A673 (cell line): ENCODE measurements around the gene GJC2. TPM values are rescaled to one million over a fixed set of nuclear protein-coding genes. Genes with fewer than 3 reads are reported as not detected.
"Not testable (repeated sequence)": the region's sequence is repeated elsewhere in the genome, so short reads cannot be mapped to it uniquely, and the experiment has no call there.

Source experiments
- BruUV-seq: library from RNA; stranded (reverse); fragments of 400-500 nt; replicated peaks from 2 replicates; lab custom pipeline; 2021; lab: Mats Ljungman, UMichigan
- CTCF ChIA-PET: fragments of 300-600 bp; sonication (Branson Sonifier 250); formaldehyde crosslinking; loops from one replicate; lab custom pipeline; 2022; ENCODE audit warnings: antibody characterized with exemption; lab: Charles Lee
- POLR2A ChIA-PET: fragments of 300-600 bp; sonication (Branson Sonifier 250); formaldehyde crosslinking; loops from one replicate; lab custom pipeline; 2022; ENCODE audit warnings: antibody characterized with exemption; ENCODE audit not compliant: low non-redundant PET; lab: Charles Lee
- DNase-seq: peaks from one replicate; pipeline ENCODE4 v3.0.0-alpha.2; 2015; ENCODE audit warnings: low spot score
- H3K27ac ChIP-seq: fragments of 200-600 bp; sonication (generic); 2 replicates; pipeline ENCODE4 v1.5.1; 2016; ENCODE audit warnings: mixed run types, low read depth, mild to moderate bottlenecking, mixed read lengths, antibody characterized with exemption, low read length; ENCODE audit not compliant: poor library complexity, severe bottlenecking
- H3K27me3 ChIP-seq: fragments of 200-600 bp; sonication (generic); replicated peaks from 2 replicates; pipeline ENCODE4 v1.6.1; 2017; ENCODE audit warnings: mixed run types, low read depth, mild to moderate bottlenecking, mixed read lengths, antibody characterized with exemption, low read length; ENCODE audit not compliant: insufficient read depth, poor library complexity
- H3K36me3 ChIP-seq: fragments of 200-600 bp; sonication (generic); 2 replicates; pipeline ENCODE4 v1.6.1; 2016; ENCODE audit warnings: mixed run types, mild to moderate bottlenecking, mixed read lengths, antibody characterized with exemption, low read length; ENCODE audit not compliant: insufficient read depth, poor library complexity, severe bottlenecking
- H3K4me1 ChIP-seq: fragments of 200-600 bp; sonication (generic); 2 replicates; pipeline ENCODE4 v1.6.1; 2017; ENCODE audit warnings: mixed run types, mild to moderate bottlenecking, mixed read lengths, antibody characterized with exemption, low read length; ENCODE audit not compliant: insufficient read depth, poor library complexity, severe bottlenecking
- H3K4me3 ChIP-seq: fragments of 200-600 bp; sonication (generic); 2 replicates; pipeline ENCODE4 v1.5.1; 2016; ENCODE audit warnings: low read depth, mixed run types, mild to moderate bottlenecking, mixed read lengths, low read length; ENCODE audit not compliant: poor library complexity, severe bottlenecking
- H3K9me3 ChIP-seq: fragments of 200-600 bp; sonication (generic); 2 replicates; pipeline ENCODE4 v1.6.1; 2016; ENCODE audit warnings: mixed run types, low read depth, mild to moderate bottlenecking, mixed read lengths, antibody characterized with exemption, low read length; ENCODE audit not compliant: poor library complexity, severe bottlenecking
- EZH2 ChIP-seq: fragments of 200-600 bp; sonication (generic); IDR thresholded peaks from 2 replicates; pipeline ENCODE4 v1.6.1; 2017; ENCODE audit warnings: borderline replicate concordance, low read depth, mild to moderate bottlenecking, mixed read lengths, antibody characterized with exemption, low read length; ENCODE audit not compliant: poor library complexity, severe bottlenecking
- intact Hi-C: fragments of 100-400 bp; cut with micrococcal nuclease; formaldehyde crosslinking; loops from one replicate; pipeline ENCODE4 v1.10.0; 2022; ENCODE audit not compliant: unreplicated experiment
- total RNA-seq: library from RNA; stranded (reverse); gene quantifications from 2 replicates; pipeline ENCODE4 v1.2.3, GENCODE V29; 2021
- TF ChIP-seq, protein P1 (sequence below): fragments of 300-800, 200-600 bp; sonication (generic); conservative IDR thresholded peaks from 2 replicates; pipeline ENCODE4 v1.5.1; 2017; ENCODE audit warnings: low read depth, mild to moderate bottlenecking, antibody characterized with exemption, low read length, moderate library complexity, mixed read lengths

The GJC2 gene
- total RNA-seq, 1 experiment from 2014 or later = 0.97 TPM

DNA sequence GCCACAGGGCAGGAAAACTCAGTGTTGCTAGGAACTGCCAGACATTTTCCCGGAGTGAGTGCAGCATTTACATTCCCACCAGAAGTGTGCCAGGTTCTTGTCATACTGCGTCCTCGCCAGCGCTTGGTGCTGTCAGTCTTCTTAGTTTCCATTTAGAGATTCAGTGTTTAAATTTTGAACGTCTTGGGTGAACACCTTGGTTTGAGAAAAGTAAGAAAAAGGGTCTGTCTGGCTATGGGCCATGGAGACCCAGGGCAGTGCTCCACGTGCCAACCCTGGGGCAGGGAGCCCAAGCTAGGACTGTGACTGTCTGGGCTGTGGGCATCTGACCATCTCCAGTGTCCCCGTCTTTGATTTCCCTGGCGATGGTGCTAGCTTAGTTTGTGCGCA lies 31.9 kb downstream of the GJC2 start:
- intact Hi-C loops = no loop called here
- Histone ChIP-seq H3K9me3 (no peaks in the 10 kb centered on the region), H3K27ac (no peak overlapping the region), H3K36me3 (no peaks in the 10 kb centered on the region), H3K4me3 (no peak overlapping the region), H3K27me3 (no peaks in the 10 kb centered on the region), H3K4me1 (no peaks in the 10 kb centered on the region)
- TF ChIP-seq EZH2 = no peak
- TF ChIP-seq, protein P1, sequence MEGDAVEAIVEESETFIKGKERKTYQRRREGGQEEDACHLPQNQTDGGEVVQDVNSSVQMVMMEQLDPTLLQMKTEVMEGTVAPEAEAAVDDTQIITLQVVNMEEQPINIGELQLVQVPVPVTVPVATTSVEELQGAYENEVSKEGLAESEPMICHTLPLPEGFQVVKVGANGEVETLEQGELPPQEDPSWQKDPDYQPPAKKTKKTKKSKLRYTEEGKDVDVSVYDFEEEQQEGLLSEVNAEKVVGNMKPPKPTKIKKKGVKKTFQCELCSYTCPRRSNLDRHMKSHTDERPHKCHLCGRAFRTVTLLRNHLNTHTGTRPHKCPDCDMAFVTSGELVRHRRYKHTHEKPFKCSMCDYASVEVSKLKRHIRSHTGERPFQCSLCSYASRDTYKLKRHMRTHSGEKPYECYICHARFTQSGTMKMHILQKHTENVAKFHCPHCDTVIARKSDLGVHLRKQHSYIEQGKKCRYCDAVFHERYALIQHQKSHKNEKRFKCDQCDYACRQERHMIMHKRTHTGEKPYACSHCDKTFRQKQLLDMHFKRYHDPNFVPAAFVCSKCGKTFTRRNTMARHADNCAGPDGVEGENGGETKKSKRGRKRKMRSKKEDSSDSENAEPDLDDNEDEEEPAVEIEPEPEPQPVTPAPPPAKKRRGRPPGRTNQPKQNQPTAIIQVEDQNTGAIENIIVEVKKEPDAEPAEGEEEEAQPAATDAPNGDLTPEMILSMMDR = no peak
- no TSS peak for BruUV-seq
- ChIA-PET POLR2A (no interaction called here), CTCF (no interaction called here)
- DNase-seq = no peak

DNA sequence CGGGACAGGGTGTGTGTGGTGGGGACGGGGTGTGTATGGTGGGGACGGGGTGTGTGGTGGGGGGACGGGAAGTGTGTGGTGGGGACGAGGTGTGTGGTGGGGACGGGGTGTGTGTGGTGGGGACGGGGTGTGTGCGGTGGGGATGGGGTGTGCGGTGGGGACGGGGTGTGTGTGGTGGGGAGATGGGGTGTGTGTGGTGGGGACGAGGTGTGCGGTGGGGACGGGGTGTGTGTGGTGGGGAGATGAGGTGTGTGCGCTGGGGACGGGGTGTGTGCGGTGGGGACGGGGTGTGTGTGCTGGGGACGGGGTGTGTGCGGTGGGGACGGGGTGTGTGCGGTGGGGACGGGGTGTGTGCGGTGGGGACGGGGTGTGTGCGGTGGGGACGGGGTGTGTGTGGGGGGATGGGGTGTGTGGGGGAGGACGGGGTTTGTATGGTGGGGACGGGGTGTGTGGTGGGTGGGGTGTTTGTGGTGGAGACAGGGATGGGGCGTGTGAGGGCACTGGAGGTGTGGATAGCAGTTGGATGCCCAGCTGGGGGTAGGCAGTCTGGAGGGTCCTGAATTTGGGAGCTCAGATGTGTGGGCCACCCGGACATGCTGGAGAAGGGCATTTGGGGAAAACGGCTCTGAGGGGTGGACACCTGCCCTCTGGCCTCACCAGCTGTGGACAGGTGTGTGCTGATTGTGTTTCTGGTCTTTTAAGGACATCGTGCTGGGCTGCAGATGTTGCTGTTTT lies 32.7 kb downstream of the GJC2 start:
- no peak for DNase-seq
- Histone ChIP-seq H3K27ac (no peak overlapping the region), H3K4me1 (no peaks in the 10 kb centered on the region), H3K36me3 (no peaks in the 10 kb centered on the region), H3K9me3 (no peaks in the 10 kb centered on the region), H3K27me3 (no peaks in the 10 kb centered on the region), H3K4me3 (no peak overlapping the region)
- ChIA-PET CTCF (no interaction called here), POLR2A (no interaction called here)
- intact Hi-C loops = no loop called here
- no TSS peak for BruUV-seq
- TF ChIP-seq EZH2 = no peak

DNA sequence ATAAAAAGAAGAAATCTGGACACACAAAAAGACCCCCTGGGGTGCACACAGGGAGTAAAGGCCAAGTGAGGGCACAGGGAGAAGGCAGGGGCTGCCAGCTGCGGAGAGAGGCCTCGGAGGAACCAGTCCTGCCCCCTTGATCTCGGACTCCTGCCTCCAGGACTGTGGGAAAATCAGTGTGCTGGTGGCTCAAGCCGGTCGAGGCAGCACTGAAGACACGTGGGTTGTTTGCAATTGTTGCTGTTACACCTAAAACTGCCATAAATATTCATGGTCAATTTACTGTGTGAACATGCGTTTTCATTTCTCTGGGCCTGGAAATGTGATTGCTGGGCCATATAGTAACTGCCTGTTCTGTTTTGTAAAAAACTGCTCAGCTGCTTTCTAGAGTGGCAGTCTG lies 34.4 kb downstream of the GJC2 start:
- TF ChIP-seq EZH2 = no peak
- TF ChIP-seq, protein P1 = no peak
- no peaks in the 10 kb centered on the region for H3K36me3 ChIP-seq
- no peak for DNase-seq
- CTCF ChIA-PET = no interaction called here
- POLR2A ChIA-PET = no interaction called here
- no peaks in the 10 kb centered on the region for H3K27me3 ChIP-seq
- intact Hi-C loops = no loop called here
- BruUV-seq = no TSS peak
- peaks cover 4% of the 10 kb centered on the region for H3K9me3 ChIP-seq
- H3K4me3 ChIP-seq = no peak overlapping the region
- no peak overlapping the region for H3K27ac ChIP-seq
- no peaks in the 10 kb centered on the region for H3K4me1 ChIP-seq

DNA sequence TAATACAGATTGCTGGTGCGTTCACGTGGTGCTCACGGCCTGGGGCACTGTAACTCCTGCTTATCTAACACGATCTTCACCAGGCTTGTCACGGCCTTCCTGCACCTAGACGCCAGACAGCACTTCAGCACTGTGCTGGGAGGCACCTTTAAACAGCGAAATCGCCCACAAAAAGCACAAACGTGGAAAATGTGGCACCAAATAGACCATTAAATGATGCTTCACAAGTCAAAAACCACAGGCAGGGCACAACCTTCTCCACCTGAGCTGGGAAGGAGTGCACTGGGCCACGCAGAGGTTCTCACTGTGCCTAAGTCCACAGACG lies 35.9 kb downstream of the GJC2 start:
- CTCF ChIA-PET = no interaction called here
- DNase-seq = no peak
- no TSS peak for BruUV-seq

DNA sequence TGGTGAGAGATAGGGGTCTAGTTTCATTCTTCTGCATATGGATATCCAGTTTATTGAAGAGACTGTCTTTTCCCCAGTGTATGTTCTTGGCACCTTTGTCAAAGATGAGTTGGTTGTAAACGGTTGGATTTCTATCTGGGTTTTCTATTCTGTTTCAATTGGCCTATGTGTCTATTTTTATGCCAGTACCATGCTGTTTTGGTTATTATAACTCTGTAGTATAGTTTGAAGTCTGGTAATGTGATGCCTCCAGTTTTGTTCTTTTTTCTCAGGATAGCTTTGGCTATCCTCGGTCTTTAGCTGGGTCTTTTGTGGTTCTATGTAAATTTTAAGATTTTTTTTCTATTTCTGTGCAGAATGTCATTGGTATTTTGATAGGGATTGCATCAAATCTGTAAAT lies 38.5 kb downstream of the GJC2 start:
- BruUV-seq, CTCF ChIA-PET: not testable (repeated sequence)

More for the DNA sequence above, 35.9 kb downstream of the GJC2 start:
- intact Hi-C loops = no loop called here
- Histone ChIP-seq H3K9me3 (peaks cover 4% of the 10 kb centered on the region), H3K4me1 (no peaks in the 10 kb centered on the region), H3K4me3 (no peak overlapping the region), H3K27ac (no peak overlapping the region), H3K27me3 (no peaks in the 10 kb centered on the region), H3K36me3 (no peaks in the 10 kb centered on the region)
- POLR2A ChIA-PET = no interaction called here
- no peak for TF ChIP-seq EZH2
- TF ChIP-seq, protein P1 = no peak

More for the DNA sequence above, 38.5 kb downstream of the GJC2 start:
- H3K27me3 ChIP-seq, H3K4me3 ChIP-seq, H3K36me3 ChIP-seq, H3K27ac ChIP-seq, H3K4me1 ChIP-seq, POLR2A ChIA-PET, H3K9me3 ChIP-seq, intact Hi-C loops, DNase-seq: not testable (repeated sequence)
